WI38 (cell line): Measurements from ENCODE around the gene OR2C3.
"Not testable (repeated sequence)": the region's sequence is repeated elsewhere in the genome, so short reads cannot be mapped to it uniquely, and the experiment has no call there.

Experiments
- H3K4me3 ChIP-seq: 2 replicates; pipeline ENCODE4 v1.5.1; 2011; ENCODE audit warnings: low read depth, mild to moderate bottlenecking, control low read depth, low read length
- TF ChIP-seq, protein P1 (sequence below): IDR thresholded peaks from 2 replicates; pipeline ENCODE4 v1.5.1; 2012; ENCODE audit warnings: low read depth, mild to moderate bottlenecking, control low read depth, low read length

Gene OR2C3

DNA sequence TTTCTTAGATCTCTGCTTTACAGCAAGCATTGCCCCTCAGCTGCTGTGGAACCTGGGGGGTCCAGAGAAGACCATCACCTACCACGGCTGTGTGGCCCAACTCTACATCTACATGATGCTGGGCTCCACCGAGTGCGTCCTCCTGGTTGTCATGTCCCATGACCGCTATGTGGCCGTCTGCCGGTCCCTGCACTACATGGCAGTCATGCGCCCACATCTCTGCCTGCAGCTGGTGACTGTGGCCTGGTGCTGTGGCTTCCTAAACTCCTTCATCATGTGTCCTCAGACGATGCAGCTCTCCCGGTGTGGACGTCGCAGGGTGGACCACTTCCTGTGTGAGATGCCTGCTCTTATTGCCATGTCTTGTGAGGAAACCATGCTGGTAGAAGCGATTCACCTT, 44.9 kb downstream of the OR2C3 start:
- TF ChIP-seq, protein P1, sequence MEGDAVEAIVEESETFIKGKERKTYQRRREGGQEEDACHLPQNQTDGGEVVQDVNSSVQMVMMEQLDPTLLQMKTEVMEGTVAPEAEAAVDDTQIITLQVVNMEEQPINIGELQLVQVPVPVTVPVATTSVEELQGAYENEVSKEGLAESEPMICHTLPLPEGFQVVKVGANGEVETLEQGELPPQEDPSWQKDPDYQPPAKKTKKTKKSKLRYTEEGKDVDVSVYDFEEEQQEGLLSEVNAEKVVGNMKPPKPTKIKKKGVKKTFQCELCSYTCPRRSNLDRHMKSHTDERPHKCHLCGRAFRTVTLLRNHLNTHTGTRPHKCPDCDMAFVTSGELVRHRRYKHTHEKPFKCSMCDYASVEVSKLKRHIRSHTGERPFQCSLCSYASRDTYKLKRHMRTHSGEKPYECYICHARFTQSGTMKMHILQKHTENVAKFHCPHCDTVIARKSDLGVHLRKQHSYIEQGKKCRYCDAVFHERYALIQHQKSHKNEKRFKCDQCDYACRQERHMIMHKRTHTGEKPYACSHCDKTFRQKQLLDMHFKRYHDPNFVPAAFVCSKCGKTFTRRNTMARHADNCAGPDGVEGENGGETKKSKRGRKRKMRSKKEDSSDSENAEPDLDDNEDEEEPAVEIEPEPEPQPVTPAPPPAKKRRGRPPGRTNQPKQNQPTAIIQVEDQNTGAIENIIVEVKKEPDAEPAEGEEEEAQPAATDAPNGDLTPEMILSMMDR: no peak
- H3K4me3 ChIP-seq: no peak overlapping the region

DNA sequence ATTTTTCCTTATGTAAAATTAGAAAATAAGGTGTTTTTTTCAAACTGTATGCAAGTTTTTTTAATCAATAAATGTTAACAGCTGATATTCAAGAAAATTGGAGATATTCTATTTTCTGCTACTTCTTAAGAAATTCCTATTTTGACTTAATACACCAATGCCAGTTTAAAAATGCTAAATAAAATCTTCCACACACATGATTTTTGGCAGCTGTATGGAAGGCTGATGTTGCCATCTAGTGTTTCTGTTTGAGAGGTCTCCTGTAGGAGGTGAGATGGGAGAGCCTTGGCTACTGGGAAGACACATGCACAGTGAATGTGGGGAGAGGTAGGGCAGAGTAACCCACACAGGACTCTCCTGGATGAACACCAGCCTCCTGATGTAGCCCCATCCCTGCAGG, 49.2 kb downstream of the OR2C3 start:
- TF ChIP-seq, protein P1: peak; percentile 30
- H3K4me3 ChIP-seq: no peak overlapping the region

DNA sequence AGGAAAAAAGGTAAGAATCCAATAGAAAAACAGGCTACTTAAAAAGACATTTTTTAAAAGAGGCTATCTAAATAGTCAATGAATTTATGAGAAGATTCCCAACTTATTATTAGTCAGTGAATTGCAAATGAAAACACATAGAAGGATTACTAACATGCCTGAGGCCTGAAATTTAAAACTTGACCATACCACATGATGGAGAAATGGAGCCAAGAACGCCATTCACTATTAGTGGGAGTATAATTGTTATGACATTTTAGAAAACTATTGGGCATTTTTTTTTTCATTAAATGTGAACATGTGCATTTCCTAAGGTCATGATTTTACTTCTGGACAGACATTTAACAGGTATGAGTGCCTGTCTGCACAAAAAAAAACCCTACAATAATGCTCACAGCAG, 53.5 kb downstream of the OR2C3 start:
- TF ChIP-seq, protein P1: no peak
- H3K4me3 ChIP-seq: no peak overlapping the region

DNA sequence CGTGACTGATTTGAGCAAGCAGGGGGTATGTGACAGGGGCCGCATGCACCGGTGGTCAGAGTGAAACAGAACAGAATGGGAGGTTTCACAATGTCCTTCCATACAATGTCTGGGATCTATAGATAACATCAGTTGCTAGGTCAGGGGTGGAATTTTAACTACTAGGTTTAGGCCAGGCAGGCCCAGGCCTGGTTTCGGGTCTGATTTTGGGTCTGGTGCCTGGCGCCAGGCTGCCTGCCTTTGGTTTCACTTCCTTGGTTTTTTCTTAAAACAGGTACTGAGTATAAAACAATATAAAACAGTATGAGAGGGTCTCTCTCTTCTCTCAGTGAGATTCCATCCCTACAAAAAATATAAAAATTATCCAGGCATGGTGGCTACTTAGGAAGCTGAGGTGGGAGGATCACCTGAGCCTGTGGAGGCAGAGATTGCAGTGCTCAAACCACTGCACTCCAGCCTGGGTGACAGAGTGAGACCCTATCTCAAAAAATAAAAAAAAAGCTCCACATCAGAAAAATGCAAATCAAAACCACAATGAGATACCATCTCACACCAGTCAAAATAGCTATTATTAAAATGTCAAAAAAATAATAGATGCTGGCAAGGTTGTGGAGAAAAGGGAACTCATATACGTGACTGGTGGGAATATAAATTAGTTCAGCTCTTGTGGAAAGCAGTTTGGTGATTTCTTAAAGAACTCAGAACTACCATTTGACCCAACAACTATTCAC, 59.7 kb downstream of the OR2C3 start:
- H3K4me3 ChIP-seq: not testable (repeated sequence)

DNA sequence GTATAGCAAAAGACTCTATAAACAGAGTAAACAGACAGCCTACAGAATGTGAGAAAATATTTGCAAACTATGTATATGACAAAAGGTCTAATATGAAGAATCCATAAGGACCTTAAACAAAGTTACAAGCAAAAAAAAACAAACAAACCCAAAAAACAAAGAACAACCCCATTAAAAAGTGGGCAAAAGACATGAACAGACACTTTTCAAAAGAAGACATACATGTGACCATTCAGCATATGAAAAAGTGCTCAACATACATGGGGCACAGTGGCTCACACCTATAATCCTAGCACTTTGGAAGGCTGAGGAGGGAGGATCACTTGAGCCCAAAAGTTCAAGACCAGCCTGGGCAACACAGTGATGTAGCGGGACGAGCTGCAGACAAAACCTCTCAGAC, 60.4 kb downstream of the OR2C3 start:
- TF ChIP-seq, protein P1: no peak
- H3K4me3 ChIP-seq: no peak overlapping the region
